C4-2B (cell line): ENCODE data around the gene SNAPC2.

Experiments
- ZFX ChIP-seq: fragments of 450-650 bp; IDR thresholded peaks from 2 replicates; pipeline ENCODE4 v1.6.1; 2017
- TF ChIP-seq, protein P1 (sequence below): fragments of 450-650 bp; conservative IDR thresholded peaks from 2 replicates; pipeline ENCODE4 v1.5.1; 2017; ENCODE audit warnings: mild to moderate bottlenecking

DNA sequence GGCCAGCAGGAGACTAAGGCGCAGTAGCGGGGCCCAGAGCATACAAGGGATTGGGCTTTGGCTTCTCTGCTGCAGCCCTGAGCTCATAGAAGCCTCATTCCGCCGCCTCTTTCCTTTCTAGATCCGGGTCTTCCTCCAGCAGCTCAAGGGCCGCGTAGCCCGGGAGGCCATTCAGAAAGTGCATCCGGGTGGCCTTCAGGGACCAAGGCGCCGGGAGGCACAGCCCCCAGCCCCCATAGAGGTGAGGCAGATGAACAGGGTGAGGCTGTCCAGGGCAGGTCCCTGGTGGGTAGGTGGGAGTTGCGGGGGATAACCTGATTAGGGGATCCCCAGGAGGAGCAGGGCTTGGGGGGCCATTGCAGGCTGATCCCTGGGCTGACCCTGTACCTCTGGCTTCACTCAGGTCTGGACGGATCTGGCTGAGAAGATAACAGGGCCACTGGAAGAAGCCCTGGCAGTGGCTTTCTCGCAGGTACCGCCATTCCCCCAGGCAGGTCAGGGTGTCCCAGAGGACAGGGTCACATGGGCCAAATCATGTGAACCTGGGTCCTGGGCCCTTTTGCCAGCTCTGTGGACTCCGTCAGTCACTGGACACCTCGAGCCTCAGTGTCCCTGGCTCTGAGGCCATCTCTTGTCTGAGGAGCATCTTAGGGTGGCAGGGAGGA is 1.3 kb downstream of the SNAPC2 start:
- TF ChIP-seq, protein P1, sequence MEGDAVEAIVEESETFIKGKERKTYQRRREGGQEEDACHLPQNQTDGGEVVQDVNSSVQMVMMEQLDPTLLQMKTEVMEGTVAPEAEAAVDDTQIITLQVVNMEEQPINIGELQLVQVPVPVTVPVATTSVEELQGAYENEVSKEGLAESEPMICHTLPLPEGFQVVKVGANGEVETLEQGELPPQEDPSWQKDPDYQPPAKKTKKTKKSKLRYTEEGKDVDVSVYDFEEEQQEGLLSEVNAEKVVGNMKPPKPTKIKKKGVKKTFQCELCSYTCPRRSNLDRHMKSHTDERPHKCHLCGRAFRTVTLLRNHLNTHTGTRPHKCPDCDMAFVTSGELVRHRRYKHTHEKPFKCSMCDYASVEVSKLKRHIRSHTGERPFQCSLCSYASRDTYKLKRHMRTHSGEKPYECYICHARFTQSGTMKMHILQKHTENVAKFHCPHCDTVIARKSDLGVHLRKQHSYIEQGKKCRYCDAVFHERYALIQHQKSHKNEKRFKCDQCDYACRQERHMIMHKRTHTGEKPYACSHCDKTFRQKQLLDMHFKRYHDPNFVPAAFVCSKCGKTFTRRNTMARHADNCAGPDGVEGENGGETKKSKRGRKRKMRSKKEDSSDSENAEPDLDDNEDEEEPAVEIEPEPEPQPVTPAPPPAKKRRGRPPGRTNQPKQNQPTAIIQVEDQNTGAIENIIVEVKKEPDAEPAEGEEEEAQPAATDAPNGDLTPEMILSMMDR: no peak
- TF ChIP-seq ZFX: no peak
